ENCODE data around the gene HLTF.
"Not testable (repeated sequence)": the region's sequence is repeated elsewhere in the genome, so short reads cannot be mapped to it uniquely, and the experiment has no call there.

Gene HLTF

DNA sequence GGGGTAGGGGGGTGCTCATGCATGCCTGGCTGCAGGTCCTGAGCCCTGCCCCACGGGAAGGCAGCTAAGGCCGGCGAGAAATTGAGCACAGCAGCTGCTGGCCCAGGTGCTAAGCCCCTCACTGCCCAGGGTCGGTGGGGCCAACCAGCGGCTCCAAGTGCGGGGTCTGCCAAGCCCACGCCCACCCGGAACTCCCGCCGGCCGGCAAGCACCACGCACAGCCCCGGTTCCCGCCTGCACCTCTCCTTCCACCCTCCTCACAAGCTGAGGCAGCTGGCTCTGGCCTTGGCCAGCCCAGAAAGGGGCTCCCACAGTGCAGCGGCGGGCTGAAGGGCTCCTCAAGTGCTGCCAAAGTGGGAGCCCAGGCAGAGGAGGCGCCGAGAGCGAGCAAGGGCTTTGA, 11.7 kb upstream of the HLTF start:
- H3K36me3 Mint-ChIP-seq (ENCODE audit: low read depth) = not testable (repeated sequence)

DNA sequence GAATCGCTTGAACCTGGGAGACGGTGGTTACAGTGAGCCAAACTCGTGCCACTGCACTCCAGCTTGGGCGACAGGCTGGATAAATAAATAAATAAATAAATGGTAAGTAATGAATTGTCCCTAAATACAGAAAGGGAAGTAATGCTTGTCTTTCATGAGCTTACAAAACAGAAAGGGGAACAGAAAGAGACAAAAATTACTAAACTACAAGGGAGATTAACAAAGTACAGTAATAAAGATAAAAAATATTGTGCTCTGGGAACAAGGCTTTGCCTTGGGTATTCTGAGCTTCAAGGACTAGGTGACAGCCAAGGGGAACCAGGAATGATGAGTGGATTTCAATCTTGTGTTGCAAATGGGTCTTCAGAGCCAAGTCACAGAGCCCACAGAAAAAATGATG, 9.2 kb upstream of the HLTF start:
- Mint-ChIP-seq H3K4me1 (ENCODE audit: low read depth) (no peaks in the 10 kb centered on the region), H3K9me3 (no peaks in the 10 kb centered on the region), H3K4me3 (no peak overlapping the region), H3K36me3 (ENCODE audit: low read depth) (no peaks in the 10 kb centered on the region), H3K27ac (no peak overlapping the region), H3K27me3 (peaks cover 3% of the 10 kb centered on the region)

More for the DNA sequence above, 11.7 kb upstream of the HLTF start:
- H3K27me3 Mint-ChIP-seq = peaks cover 12% of the 10 kb centered on the region
- H3K4me1 Mint-ChIP-seq (ENCODE audit: low read depth); H3K27ac Mint-ChIP-seq; H3K9me3 Mint-ChIP-seq; H3K4me3 Mint-ChIP-seq: not testable (repeated sequence)

DNA sequence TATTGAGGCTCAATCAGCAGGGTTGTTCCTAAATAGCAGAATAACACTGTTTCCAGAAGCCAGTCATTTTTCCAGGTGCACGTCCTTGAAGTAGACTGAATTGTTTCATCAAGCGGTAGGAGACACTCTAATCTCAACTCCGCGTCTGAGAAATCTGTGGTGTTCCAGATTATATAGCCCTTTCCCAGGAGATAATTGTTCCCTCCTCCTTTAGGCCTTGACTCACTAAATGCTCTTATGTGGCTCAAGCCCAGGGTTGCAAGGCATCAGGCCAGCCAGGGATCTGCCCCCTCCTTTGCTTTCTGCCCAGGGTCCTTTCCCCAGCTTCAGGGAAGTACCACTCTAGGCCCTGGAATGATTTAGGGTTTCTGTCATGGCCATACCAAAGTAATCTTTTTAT, 5.7 kb upstream of the HLTF start:
- H3K27me3 Mint-ChIP-seq = no peaks in the 10 kb centered on the region
- no peaks in the 10 kb centered on the region for H3K9me3 Mint-ChIP-seq
- no peaks in the 10 kb centered on the region for H3K36me3 Mint-ChIP-seq (ENCODE audit: low read depth)
- H3K4me3 Mint-ChIP-seq = no peak overlapping the region
- H3K27ac Mint-ChIP-seq = no peak overlapping the region
- peaks cover 4% of the 10 kb centered on the region for H3K4me1 Mint-ChIP-seq (ENCODE audit: low read depth)

DNA sequence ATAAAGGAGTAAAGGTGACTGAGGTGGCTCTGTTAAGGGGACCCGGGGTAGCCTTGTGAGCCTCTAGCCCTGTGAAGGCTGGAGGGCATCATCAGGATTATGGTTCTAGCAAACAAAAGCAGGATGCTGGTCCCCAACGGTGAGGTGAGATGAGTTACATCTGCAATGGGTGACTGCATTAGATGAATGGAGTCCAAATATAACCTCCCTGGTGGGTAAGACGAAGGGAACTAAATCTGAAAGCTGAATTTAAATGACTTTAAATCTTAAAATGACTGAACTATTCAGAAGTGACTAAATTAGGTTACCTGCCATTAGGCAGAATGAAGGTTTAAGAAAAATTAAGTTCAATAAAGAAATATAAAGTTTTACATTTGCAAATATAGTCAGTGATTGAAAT, 4.6 kb upstream of the HLTF start:
- peaks cover 8% of the 10 kb centered on the region for H3K4me1 Mint-ChIP-seq (ENCODE audit: low read depth)
- no peaks in the 10 kb centered on the region for H3K27me3 Mint-ChIP-seq
- H3K4me3 Mint-ChIP-seq = no peak overlapping the region

DNA sequence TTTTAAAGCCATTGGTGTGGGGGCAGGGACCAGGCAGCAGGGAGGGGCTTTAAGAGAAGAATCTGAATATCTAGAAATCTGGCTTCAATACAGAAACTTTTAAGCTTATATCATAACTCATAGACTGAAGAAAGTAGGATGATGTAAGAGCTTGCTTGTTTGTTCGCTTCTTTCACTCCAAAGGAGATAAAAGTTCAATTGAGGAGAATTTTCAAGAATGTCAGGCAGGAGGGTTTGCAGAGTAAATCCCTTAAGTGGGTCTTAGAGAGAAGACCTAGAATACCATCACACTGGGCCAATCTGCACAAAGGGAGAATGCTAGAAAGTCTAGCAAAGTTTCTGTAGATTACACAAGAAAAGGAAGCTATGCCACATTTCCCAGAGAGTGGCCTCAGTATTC, 4.1 kb upstream of the HLTF start:
- Mint-ChIP-seq H3K9me3 (no peaks in the 10 kb centered on the region), H3K36me3 (ENCODE audit: low read depth) (no peaks in the 10 kb centered on the region), H3K4me1 (ENCODE audit: low read depth) (peaks cover 11% of the 10 kb centered on the region), H3K27me3 (no peaks in the 10 kb centered on the region), H3K4me3 (no peak overlapping the region), H3K27ac (no peak overlapping the region)

More for the DNA sequence above, 4.6 kb upstream of the HLTF start:
- no peaks in the 10 kb centered on the region for H3K9me3 Mint-ChIP-seq
- no peaks in the 10 kb centered on the region for H3K36me3 Mint-ChIP-seq (ENCODE audit: low read depth)
- H3K27ac Mint-ChIP-seq = no peak overlapping the region

DNA sequence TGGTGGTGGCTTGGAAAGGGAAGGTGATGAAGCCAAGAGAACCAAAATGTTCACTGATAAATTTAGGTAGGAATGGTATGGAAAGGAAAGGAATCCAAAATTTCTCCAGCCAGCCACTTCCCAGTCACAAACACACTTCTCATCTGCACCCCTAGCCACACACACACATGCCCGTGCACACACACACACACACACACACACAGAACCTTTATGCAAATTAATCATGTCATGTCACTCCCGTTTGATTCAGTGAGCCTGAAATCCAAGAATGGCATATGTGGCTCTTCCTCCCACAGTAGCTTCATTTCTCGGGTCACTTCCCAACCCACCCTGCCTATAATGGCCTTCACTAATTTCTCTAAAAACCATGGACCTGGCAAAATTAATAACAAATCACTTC, 3.1 kb upstream of the HLTF start:
- Mint-ChIP-seq H3K36me3 (ENCODE audit: low read depth) (peaks cover 3% of the 10 kb centered on the region), H3K4me3 (no peak overlapping the region), H3K27ac (no peak overlapping the region), H3K27me3 (no peaks in the 10 kb centered on the region), H3K9me3 (no peaks in the 10 kb centered on the region), H3K4me1 (ENCODE audit: low read depth) (peaks cover 20% of the 10 kb centered on the region)

DNA sequence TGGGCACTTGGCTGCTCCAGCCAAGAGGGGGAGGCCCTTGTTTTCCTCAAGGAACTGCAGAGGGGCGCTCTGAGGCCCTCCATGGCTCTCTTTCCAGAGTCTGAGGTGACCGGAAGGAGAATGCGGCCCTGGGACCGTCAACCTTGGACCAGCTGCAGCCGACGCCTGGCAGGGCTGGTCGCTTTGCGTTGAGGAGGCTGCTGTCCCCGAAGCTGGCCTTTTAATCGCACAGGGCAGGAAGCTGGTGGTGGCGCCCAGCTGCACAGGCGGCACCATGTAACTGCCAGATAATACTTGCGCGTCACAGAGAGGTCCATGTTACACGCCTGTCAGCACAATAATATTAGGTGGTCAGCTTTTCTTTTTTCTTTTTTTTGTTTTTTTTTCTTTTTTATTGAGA, 875 bp upstream of the HLTF start:
- no peak overlapping the region for H3K27ac Mint-ChIP-seq
- no peaks in the 10 kb centered on the region for H3K9me3 Mint-ChIP-seq
- H3K27me3 Mint-ChIP-seq = no peaks in the 10 kb centered on the region
- H3K4me3 Mint-ChIP-seq = no peak overlapping the region
- peaks cover 23% of the 10 kb centered on the region for H3K4me1 Mint-ChIP-seq (ENCODE audit: low read depth)
- H3K36me3 Mint-ChIP-seq (ENCODE audit: low read depth) = peaks cover 10% of the 10 kb centered on the region

DNA sequence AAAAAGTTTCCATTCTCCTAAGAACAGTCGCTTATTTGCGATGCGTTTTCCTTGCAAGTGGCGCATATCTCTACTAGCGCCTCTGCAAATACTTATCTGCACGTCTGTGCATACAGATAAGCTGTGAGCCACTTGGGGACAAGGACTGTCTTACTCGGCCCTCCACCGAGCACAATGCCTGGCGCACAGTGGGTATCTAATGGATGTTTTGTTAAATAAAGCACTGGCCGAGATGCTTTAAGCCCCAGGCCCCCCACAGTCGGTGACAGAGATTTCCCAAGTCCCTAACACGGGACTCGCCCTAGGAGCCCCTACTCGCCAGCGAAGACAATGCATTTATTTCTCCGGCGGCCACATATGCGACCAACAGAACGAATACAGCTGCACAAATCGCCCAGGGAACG, 503 bp downstream of the HLTF start:
- peaks cover 23% of the 10 kb centered on the region for H3K4me1 Mint-ChIP-seq (ENCODE audit: low read depth)
- no peaks in the 10 kb centered on the region for H3K9me3 Mint-ChIP-seq
- peaks cover 10% of the 10 kb centered on the region for H3K36me3 Mint-ChIP-seq (ENCODE audit: low read depth)
- no peaks in the 10 kb centered on the region for H3K27me3 Mint-ChIP-seq
- peak overlapping the region; percentile 8 for H3K27ac Mint-ChIP-seq
- H3K4me3 Mint-ChIP-seq = peak overlapping the region; percentile 93

DNA sequence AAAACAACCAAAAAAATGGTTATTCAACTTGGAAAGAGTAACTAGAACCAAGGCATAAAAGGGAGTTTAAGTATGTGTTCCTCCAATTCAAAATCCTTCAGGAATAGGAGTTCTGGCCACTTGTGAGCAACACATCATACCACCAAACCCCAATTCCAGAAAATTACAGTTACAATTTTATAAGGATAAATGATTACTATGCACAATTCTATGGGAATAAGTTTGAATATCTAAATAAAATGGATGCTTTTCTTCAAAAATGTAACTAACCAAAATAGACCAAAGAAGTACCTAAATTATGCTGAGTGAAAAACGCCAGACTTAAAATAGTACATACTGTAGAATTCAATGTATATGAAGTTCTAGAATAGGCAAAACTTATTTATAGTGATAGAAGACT, 4.6 kb downstream of the HLTF start:
- Mint-ChIP-seq H3K36me3 (ENCODE audit: low read depth) (peaks cover 10% of the 10 kb centered on the region), H3K4me3 (no peak overlapping the region), H3K9me3 (no peaks in the 10 kb centered on the region), H3K4me1 (ENCODE audit: low read depth) (peaks cover 21% of the 10 kb centered on the region), H3K27me3 (no peaks in the 10 kb centered on the region), H3K27ac (no peak overlapping the region)

DNA sequence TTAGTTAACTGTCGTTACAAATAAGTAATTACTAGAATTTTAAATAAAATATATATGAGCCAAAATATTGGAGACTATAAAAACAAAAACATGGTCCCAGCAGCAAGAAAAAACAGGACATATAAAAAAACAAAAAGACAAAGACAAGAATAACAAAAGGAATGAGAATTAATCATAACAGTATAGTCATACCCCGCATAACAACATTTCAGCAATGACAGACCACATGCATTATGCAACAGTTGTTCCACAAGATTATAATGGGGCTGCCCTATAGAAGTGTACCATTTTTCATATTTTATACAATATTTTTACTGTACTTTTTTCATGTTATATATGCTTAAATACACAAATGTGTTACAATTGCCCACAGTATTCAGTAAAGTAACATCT, 5.6 kb downstream of the HLTF start:
- H3K27ac Mint-ChIP-seq = no peak overlapping the region
- H3K4me3 Mint-ChIP-seq = no peak overlapping the region
- peaks cover 18% of the 10 kb centered on the region for H3K4me1 Mint-ChIP-seq (ENCODE audit: low read depth)
- H3K36me3 Mint-ChIP-seq (ENCODE audit: low read depth) = peaks cover 10% of the 10 kb centered on the region
- H3K9me3 Mint-ChIP-seq = no peaks in the 10 kb centered on the region
- H3K27me3 Mint-ChIP-seq = no peaks in the 10 kb centered on the region

DNA sequence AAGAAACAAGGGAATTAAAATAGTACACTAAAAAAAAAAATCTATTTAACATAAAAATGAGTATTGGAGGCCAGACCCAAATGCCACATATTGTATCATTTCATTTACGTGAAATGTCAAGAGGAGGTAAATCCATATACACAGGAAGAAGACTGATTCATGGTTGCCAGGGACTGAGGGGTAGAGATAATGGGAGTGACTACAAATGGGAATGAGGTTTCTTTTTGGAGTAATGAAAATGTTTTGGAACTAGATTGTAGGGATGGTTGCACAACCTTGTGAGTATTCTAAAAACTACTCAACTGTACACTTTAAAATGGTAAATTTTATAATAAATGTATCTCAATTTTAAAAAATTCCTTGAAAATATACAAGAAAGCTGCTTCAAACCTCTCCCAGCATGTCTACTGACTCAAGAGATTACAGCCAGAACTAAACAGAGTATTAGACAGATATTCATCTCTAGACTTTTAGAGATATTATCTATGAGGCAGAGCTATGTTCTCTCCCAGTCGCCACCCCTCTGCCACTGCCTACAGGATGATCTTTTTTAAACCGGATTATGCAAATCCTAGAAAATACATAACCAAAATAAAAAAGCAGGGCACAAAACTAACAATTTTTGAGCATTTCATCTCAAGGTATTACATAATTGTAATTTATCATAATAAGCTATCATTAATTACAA, 6.2 kb downstream of the HLTF start:
- no peak overlapping the region for H3K4me3 Mint-ChIP-seq
- H3K9me3 Mint-ChIP-seq = no peaks in the 10 kb centered on the region
- H3K36me3 Mint-ChIP-seq (ENCODE audit: low read depth) = peaks cover 10% of the 10 kb centered on the region
- peaks cover 14% of the 10 kb centered on the region for H3K4me1 Mint-ChIP-seq (ENCODE audit: low read depth)
- H3K27me3 Mint-ChIP-seq = no peaks in the 10 kb centered on the region
- H3K27ac Mint-ChIP-seq = no peak overlapping the region

DNA sequence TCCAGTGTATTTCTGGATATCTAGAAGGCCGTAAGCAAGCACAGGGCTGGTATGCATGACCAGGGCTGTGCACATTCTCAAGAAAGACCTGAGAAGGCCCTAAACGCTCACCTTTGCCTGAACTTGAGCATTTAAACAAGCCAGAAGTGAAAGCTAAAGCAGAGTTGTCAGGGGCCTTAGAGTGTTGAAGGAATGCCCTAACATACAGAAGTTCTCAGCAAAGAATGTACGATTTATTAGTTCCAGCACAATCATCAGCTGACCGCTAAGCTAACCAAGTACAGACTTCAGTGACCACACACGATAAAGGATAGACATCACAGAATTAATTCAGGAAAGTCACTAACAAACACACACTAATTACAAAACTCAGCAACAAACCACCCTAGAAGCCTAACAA, 8.7 kb downstream of the HLTF start:
- Mint-ChIP-seq H3K9me3 (no peaks in the 10 kb centered on the region), H3K27me3 (no peaks in the 10 kb centered on the region), H3K27ac (no peak overlapping the region), H3K36me3 (ENCODE audit: low read depth) (peaks cover 9% of the 10 kb centered on the region), H3K4me3 (no peak overlapping the region), H3K4me1 (ENCODE audit: low read depth) (peaks cover 4% of the 10 kb centered on the region)

DNA sequence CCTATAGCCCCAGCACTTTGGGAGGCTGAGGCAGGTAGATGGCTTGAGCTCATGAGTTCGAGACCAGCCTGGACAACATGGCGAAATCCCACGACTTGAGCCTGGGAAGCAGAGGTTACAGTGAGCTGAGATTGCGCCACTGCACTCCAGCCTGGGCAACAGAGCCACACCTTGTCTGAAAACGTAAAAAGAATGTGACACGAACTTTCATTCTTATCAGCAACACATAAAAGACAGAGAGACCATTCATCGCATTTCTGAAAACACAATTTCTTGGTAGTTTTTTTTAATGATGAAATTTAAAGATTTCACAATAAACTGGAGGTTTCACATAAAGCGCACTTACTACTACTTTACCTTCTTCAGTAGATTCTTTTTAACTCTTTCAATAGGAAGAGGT, 18.4 kb downstream of the HLTF start:
- H3K27ac Mint-ChIP-seq = no peak overlapping the region
- no peaks in the 10 kb centered on the region for H3K9me3 Mint-ChIP-seq
- no peak overlapping the region for H3K4me3 Mint-ChIP-seq
- H3K36me3 Mint-ChIP-seq (ENCODE audit: low read depth) = peaks cover 29% of the 10 kb centered on the region
- no peaks in the 10 kb centered on the region for H3K4me1 Mint-ChIP-seq (ENCODE audit: low read depth)
- H3K27me3 Mint-ChIP-seq = no peaks in the 10 kb centered on the region

DNA sequence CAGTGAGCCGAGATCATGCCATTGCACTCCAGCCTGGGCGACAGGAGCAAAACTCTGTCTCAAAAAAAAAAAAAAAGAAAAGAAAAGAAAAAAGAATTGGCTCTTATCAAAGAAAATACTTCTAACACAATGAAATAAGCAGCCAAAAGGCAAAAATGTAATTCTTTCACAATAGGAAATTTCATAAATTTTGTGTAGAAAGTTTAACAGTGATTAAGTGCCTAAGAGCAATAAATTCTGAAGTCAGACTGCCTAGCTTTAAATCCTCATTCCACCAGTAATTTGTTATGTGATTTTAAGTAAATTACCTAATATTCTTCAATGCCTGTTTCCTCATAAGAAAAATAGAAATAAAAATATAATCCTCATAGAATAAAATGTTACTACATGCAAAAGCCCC, 24.6 kb downstream of the HLTF start:
- no peaks in the 10 kb centered on the region for H3K9me3 Mint-ChIP-seq
- peaks cover 47% of the 10 kb centered on the region for H3K36me3 Mint-ChIP-seq (ENCODE audit: low read depth)
- no peaks in the 10 kb centered on the region for H3K27me3 Mint-ChIP-seq
- H3K4me3 Mint-ChIP-seq = no peak overlapping the region
- no peaks in the 10 kb centered on the region for H3K4me1 Mint-ChIP-seq (ENCODE audit: low read depth)
- no peak overlapping the region for H3K27ac Mint-ChIP-seq

DNA sequence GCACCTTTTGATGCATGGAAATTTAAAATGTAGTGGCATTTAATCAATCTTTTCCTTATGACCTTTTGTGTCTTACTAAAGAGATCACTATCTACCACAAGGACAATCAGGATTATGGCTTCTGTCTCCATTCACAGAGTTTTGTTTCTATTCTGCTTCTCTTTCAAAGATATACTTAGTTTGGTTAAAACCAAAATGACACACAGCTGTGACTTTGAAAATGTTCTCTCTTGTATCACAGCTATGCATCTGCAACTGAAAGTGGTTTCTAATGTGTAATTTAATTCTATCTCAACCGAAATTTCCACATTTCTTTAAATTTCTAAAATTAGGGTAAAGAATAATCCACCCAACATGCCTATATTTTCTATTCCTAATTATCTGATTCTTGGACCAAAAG, 27.7 kb downstream of the HLTF start:
- Mint-ChIP-seq H3K9me3 (no peaks in the 10 kb centered on the region), H3K36me3 (ENCODE audit: low read depth) (peaks cover 69% of the 10 kb centered on the region), H3K4me1 (ENCODE audit: low read depth) (no peaks in the 10 kb centered on the region), H3K27me3 (no peaks in the 10 kb centered on the region), H3K27ac (no peak overlapping the region), H3K4me3 (no peak overlapping the region)

DNA sequence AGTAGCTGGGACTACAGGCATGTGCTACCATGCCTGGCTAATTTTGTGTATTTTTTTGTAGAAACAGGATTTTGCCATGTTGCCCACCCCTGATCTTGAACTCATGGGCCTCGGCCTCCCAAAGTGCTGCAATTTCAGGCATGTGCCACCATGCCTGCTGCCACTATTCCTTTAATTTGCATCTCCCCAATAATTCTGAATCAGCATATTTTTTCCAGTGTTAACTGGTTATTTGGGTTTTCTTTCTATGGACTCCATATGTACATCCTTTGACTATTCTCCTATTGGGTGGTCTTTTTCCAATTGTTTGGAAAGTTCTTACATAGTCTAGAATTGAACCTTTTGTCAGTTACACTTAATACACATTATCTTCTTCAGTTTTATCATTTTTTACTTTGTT, 28.1 kb downstream of the HLTF start:
- Mint-ChIP-seq H3K36me3 (ENCODE audit: low read depth) (peaks cover 69% of the 10 kb centered on the region), H3K4me3 (no peak overlapping the region), H3K27ac (no peak overlapping the region), H3K27me3 (no peaks in the 10 kb centered on the region), H3K9me3 (no peaks in the 10 kb centered on the region), H3K4me1 (ENCODE audit: low read depth) (no peaks in the 10 kb centered on the region)

Data from stimulated activated naive CD8-positive, alpha-beta T cell treated with anti-CD3 and anti-CD28 coated beads, Interleukin-15, Interleukin-2, amounts not matched to agents 100 ng/mL and 50 ng/mL, for 24 hours (primary cell).